GM12878 (cell line): ENCODE data around the gene GALK2. TPM values are rescaled to one million over a fixed set of nuclear protein-coding genes. Genes with fewer than 3 reads are reported as not detected.

ENCODE experiments used
- ATAC-seq: fragments of 200-7000 bp; cut with Tn5 transposase; 3 replicates; pipeline ENCODE4 v1.9.1; 2020; ENCODE audit warnings: mild to moderate bottlenecking, moderate library complexity
- BruUV-seq: library from RNA; stranded (reverse); fragments of 400-500 nt; replicated peaks from 2 replicates; lab custom pipeline; 2021; lab: Mats Ljungman, UMichigan
- CTCF ChIA-PET: fragments of 300-600 bp; sonication (Branson Sonifier 250); formaldehyde crosslinking; extraction: SDS; loops from one replicate; lab custom pipeline; 2021; ENCODE audit warnings: inconsistent platforms; lab: Yijun Ruan, JAX
- POLR2A ChIA-PET: fragments of 350-600 bp; formaldehyde crosslinking; extraction: SDS; loops from one replicate; lab custom pipeline; 2021; ENCODE audit warnings: inconsistent platforms; lab: Charles Lee
- RAD21 ChIA-PET: fragments of 300-600 bp; sonication (Branson Sonifier 250); formaldehyde crosslinking; loops from one replicate; lab custom pipeline; 2023; ENCODE audit warnings: antibody characterized with exemption; ENCODE audit not compliant: unreplicated experiment; lab: Charles Lee
- SMC1A ChIA-PET: fragments of 300-600 bp; sonication (Branson Sonifier 250); formaldehyde crosslinking; loops from one replicate; lab custom pipeline; 2023; ENCODE audit not compliant: unreplicated experiment, uncharacterized antibody; lab: Charles Lee
- DNase-seq: peaks from one replicate; pipeline ENCODE4 v3.0.0-alpha.2; 2011; ENCODE audit warnings: low read depth, low spot score
- FAIRE-seq: peaks from 3 replicates; lab custom pipeline; 2011; peaks lifted over from hg19 to GRCh38; lab: Jason Lieb, UNC
- H2AFZ ChIP-seq: 2 replicates; pipeline ENCODE4 v1.6.0; 2011; ENCODE audit warnings: low read depth, low read length, control low read depth; ENCODE audit not compliant: control insufficient read depth
- H3K27ac ChIP-seq: 2 replicates; pipeline ENCODE4 v1.5.1; 2011; ENCODE audit warnings: control low read depth; ENCODE audit not compliant: control insufficient read depth, insufficient read depth
- H3K27me3 ChIP-seq, 2 experiments: replicated peaks in 1 of 2; 2 replicates each; pipeline versions ENCODE4 v1.6.0 to v1.6.1; 2011; ENCODE audit warnings: low read length in 1 of 2; ENCODE audit not compliant: control insufficient read depth in 2 of 2, insufficient read depth in 2 of 2
- H3K36me3 ChIP-seq, 2 experiments: 2 replicates each; pipeline ENCODE4 v1.5.1; 2011; ENCODE audit warnings: low read length in 1 of 2; ENCODE audit not compliant: control insufficient read depth in 2 of 2, insufficient read depth in 2 of 2
- H3K4me1 ChIP-seq: 2 replicates; pipeline ENCODE4 v1.6.1; 2011; ENCODE audit warnings: mild to moderate bottlenecking, low read length, moderate library complexity, mixed read lengths; ENCODE audit not compliant: control insufficient read depth, insufficient read depth
- H3K4me2 ChIP-seq: 2 replicates; pipeline ENCODE4 v1.6.0; 2011; ENCODE audit warnings: control low read depth; ENCODE audit not compliant: control insufficient read depth, insufficient read depth
- H3K4me3 ChIP-seq: fragments of 200-600 bp; sonication (generic); 2 replicates; pipeline ENCODE4 v1.5.1; 2016
- H3K79me2 ChIP-seq: 2 replicates; pipeline ENCODE4 v1.6.0; 2011; ENCODE audit warnings: low read length; ENCODE audit not compliant: control insufficient read depth, insufficient read depth
- H3K9ac ChIP-seq: 2 replicates; pipeline ENCODE4 v1.8.0; 2011; ENCODE audit warnings: low read length, control low read depth, mixed read lengths; ENCODE audit not compliant: control insufficient read depth, insufficient read depth
- H3K9me3 ChIP-seq: replicated peaks from 3 replicates; pipeline ENCODE4 v1.5.1; 2011; ENCODE audit warnings: mild to moderate bottlenecking, low read length; ENCODE audit not compliant: control insufficient read depth, insufficient read depth
- H4K20me1 ChIP-seq: 2 replicates; pipeline ENCODE4 v1.6.0; 2011; ENCODE audit not compliant: control insufficient read depth, insufficient read depth
- HDAC2 ChIP-seq: fragments of 200-600 bp; sonication (generic); IDR thresholded peaks from 2 replicates; pipeline ENCODE4 v1.6.1; 2017
- TCF3 ChIP-seq: IDR thresholded peaks from 2 replicates; pipeline ENCODE4 v1.6.1; 2012; ENCODE audit warnings: low read depth, mild to moderate bottlenecking, low read length, borderline replicate concordance; ENCODE audit not compliant: insufficient read depth
- ZNF217 ChIP-seq: fragments of 450-650 bp; IDR thresholded peaks from 2 replicates; pipeline ENCODE4 v1.6.1; 2017; ENCODE audit warnings: antibody characterized with exemption, mild to moderate bottlenecking
- WGBS: methylation state at CpG from one replicate; pipeline ENCODE4 v1.1.6; 2016; ENCODE audit warnings: low lambda C conversion rate; ENCODE audit not compliant: insufficient replicate concordance, insufficient coverage; ENCODE audit errors: missing lambda C conversion rate; 5-methylcytosine and 5-hydroxymethylcytosine counted together
- in situ Hi-C: fragments of 300-500 bp; cut with MboI; formaldehyde crosslinking; loops from 9 replicates; pipeline ENCODE4 v1.14.3; 2018; ENCODE audit warnings: mixed read lengths
- intact Hi-C: fragments of 100-400 bp; cut with micrococcal nuclease; formaldehyde crosslinking; loops from one replicate; pipeline ENCODE4 v1.14.2; 2022; ENCODE audit not compliant: unreplicated experiment
- polyA plus RNA-seq, 11 experiments: library from polyadenylated mRNA; depleted of rRNA in 4 of 11; unstranded in 6 of 11; stranded (reverse) in 5 of 11; fragments of >200 nt; fragmentation: Nextera tagmentation in 4 of 11; fragmentation: Illumina TruSeq in 1 of 11; extraction: Ambion mirVana in 4 of 11; extraction: Trizol in 1 of 11; gene quantifications; 1 replicate in 1 of 11; 2 replicates in 10 of 11; pipeline versions ENCODE4 v1.2.1 to v1.2.3, GENCODE V29; 2011 to 2016; ENCODE audit warnings: inconsistent platforms in 2 of 11, missing spikeins in 2 of 11, low read depth in 1 of 11
- total RNA-seq, 4 experiments: library from RNA; depleted of rRNA in 3 of 4; stranded (reverse); fragments of >200 nt in 3 of 4; fragmentation: Illumina TruSeq in 1 of 4; extraction: Trizol in 1 of 4; gene quantifications; 2 replicates each; pipeline versions ENCODE4 v1.2.1 to v1.2.3, GENCODE V29; 2013 to 2021

Gene GALK2
- total and polyA plus RNA-seq, 10 of the 15 experiments (the other 5 are each of a cell fraction or from before 2014, with no cell fraction given): 11.9 to 26.7 (median 15.4) TPM

GRCh38 chr15:49154359-49154758 lies 15.7 kb upstream of the GALK2 start:
- no peak for TF ChIP-seq TCF3
- no peak for TF ChIP-seq HDAC2
- TF ChIP-seq, all 136 proteins: peak for 0
- Histone ChIP-seq H3K27ac (peak overlapping the region; percentile 84; the same call in 1 of the 2 replicates), H3K9ac (peak overlapping the region; percentile 89), H3K36me3 (0 out of 4 replicates have a peak, but pooled peaks cover 0 to 2% of the 10 kb centered on the region in 2 experiments), H3K27me3 (no peaks in the 10 kb centered on the region), H3K79me2 (peaks cover 75% of the 10 kb centered on the region), H3K9me3 (no peaks in the 10 kb centered on the region), H3K4me3 (peak overlapping the region; percentile 97), H3K4me1 (no peaks in the 10 kb centered on the region), H2AFZ (no peak overlapping the region), H4K20me1 (no peaks in the 10 kb centered on the region), H3K4me2 (peak overlapping the region; percentile 77)
- CTCF ChIA-PET: interaction anchor here (3.7 kb wide), 1 partner anchor 8 kb away, joined by 31 read pairs; no protein-coding TSS in a partner anchor
- ATAC-seq: no peak
- POLR2A ChIA-PET: no interaction called here
- no peak for FAIRE-seq
- intact Hi-C loops: loop anchor here (10.0 kb wide), 1 partner anchor 800 kb away; no protein-coding TSS in a partner anchor
- SMC1A ChIA-PET: interaction anchor here (1.5 to 3.3 kb wide), 4 partner anchors 9 to 292 kb away, joined by 3 to 18 read pairs (median 6); partner anchors contain the start of gene SECISBP2L
- in situ Hi-C loops: loop anchor here (5.0 to 25.0 kb wide), 3 partner anchors 287 to 792 kb away; partner anchors contain the start of genes DTWD1 and FAM227B
- RAD21 ChIA-PET: interaction anchor here (1.8 kb wide), 1 partner anchor 8 kb away, joined by 9 read pairs; no protein-coding TSS in a partner anchor
- under 1% methylated on average over 8 of the region's 8 CpGs for WGBS
- no TSS peak for BruUV-seq
- DNase-seq: no peak

- no peak for TF ChIP-seq ZNF217
- no peaks in the 10 kb centered on the region for H3K9me3 ChIP-seq
- peak overlapping the region; percentile 89 for H3K9ac ChIP-seq
- H3K36me3 ChIP-seq: 0 out of 4 replicates have a peak, but pooled peaks cover 0 to 2% of the 10 kb centered on the region in 2 experiments
- intact Hi-C loops: loop anchor here (5.0 to 10.0 kb wide), 2 partner anchors 468 to 800 kb away; partner anchors contain the start of genes DTWD1 and FAM227B
- CTCF ChIA-PET: interaction anchor here (1.1 to 3.7 kb wide), 2 partner anchors 9 to 24 kb away, joined by 3 to 31 read pairs; no protein-coding TSS in a partner anchor
- peak overlapping the region; percentile 97 for H3K4me3 ChIP-seq
- H2AFZ ChIP-seq: no peak overlapping the region
- WGBS: under 1% methylated on average over 7 of the region's 7 CpGs
- ATAC-seq (peak; percentile 39), DNase-seq (no peak), FAIRE-seq (no peak)
- H3K4me2 ChIP-seq: peak overlapping the region; percentile 77
- H3K27me3 ChIP-seq: no peaks in the 10 kb centered on the region
- RAD21 ChIA-PET: interaction anchor here (1.8 kb wide), 1 partner anchor 8 kb away, joined by 9 read pairs; no protein-coding TSS in a partner anchor
- no TSS peak for BruUV-seq
- peak overlapping the region; percentile 84 for H3K27ac ChIP-seq
- SMC1A ChIA-PET: interaction anchor here (1.2 to 3.3 kb wide), 5 partner anchors 9 to 293 kb away, joined by 3 to 18 read pairs (median 5); partner anchors contain the start of gene SECISBP2L
- peaks cover 71% of the 10 kb centered on the region for H3K79me2 ChIP-seq
- H4K20me1 ChIP-seq: no peaks in the 10 kb centered on the region
- in situ Hi-C loops: loop anchor here (5.0 to 25.0 kb wide), 3 partner anchors 287 to 792 kb away; partner anchors contain the start of genes DTWD1 and FAM227B
- POLR2A ChIA-PET: no interaction called here
- no peaks in the 10 kb centered on the region for H3K4me1 ChIP-seq
Measured at GRCh38 chr15:49154799-49155109, 15.3 kb upstream of the GALK2 start.
